GM12873 (cell line): Measurements from ENCODE around the gene VSIR.

ENCODE experiments used
- TF ChIP-seq, protein P1 (sequence below): IDR thresholded peaks from 2 replicates; pipeline ENCODE4 v1.5.1; 2012; ENCODE audit warnings: low read depth, mild to moderate bottlenecking, moderate library complexity, low read length, control low read depth; ENCODE audit not compliant: insufficient read depth; ENCODE audit errors: missing control alignments

The VSIR gene

DNA sequence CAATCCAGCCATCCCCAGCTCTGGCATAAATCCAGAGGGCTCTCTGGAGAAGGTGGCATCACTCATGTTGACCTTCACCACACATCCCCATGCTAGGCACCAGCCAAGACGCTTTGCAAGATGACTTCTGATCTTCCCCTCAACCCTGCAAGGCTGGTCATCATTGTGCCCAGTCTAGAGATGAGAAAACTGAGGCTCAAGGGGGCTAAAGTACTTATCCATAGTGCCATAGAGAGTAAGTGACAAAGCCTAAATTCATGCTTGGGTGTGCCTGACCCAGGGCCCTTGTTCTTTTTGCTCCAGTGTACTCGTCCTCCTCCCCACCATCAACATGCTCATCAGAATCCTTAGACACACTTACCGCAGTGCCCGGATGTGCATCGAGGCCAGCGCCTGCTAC lies 52.0 kb downstream of the VSIR start:
- TF ChIP-seq, protein P1, sequence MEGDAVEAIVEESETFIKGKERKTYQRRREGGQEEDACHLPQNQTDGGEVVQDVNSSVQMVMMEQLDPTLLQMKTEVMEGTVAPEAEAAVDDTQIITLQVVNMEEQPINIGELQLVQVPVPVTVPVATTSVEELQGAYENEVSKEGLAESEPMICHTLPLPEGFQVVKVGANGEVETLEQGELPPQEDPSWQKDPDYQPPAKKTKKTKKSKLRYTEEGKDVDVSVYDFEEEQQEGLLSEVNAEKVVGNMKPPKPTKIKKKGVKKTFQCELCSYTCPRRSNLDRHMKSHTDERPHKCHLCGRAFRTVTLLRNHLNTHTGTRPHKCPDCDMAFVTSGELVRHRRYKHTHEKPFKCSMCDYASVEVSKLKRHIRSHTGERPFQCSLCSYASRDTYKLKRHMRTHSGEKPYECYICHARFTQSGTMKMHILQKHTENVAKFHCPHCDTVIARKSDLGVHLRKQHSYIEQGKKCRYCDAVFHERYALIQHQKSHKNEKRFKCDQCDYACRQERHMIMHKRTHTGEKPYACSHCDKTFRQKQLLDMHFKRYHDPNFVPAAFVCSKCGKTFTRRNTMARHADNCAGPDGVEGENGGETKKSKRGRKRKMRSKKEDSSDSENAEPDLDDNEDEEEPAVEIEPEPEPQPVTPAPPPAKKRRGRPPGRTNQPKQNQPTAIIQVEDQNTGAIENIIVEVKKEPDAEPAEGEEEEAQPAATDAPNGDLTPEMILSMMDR: no peak

DNA sequence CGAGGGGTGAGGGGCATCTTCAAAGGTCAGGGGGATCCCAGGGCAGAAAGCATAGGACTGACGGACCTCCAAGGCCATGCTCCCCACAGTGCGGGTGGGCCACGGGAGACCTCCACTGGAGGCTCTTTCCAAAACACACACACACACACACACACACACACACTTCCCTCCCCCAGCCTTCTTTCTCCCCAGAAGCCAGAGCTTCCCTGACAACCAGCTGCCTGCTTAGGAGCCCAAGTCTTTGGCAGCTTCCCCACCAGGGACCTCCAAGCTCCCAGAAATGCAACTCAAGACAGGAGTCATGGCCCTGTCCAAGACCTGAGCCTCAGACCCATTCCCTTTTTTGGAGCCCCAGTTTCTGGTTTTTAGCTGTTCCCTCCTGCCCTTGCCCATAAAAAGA lies 53.0 kb downstream of the VSIR start:
- TF ChIP-seq, protein P1: no peak

DNA sequence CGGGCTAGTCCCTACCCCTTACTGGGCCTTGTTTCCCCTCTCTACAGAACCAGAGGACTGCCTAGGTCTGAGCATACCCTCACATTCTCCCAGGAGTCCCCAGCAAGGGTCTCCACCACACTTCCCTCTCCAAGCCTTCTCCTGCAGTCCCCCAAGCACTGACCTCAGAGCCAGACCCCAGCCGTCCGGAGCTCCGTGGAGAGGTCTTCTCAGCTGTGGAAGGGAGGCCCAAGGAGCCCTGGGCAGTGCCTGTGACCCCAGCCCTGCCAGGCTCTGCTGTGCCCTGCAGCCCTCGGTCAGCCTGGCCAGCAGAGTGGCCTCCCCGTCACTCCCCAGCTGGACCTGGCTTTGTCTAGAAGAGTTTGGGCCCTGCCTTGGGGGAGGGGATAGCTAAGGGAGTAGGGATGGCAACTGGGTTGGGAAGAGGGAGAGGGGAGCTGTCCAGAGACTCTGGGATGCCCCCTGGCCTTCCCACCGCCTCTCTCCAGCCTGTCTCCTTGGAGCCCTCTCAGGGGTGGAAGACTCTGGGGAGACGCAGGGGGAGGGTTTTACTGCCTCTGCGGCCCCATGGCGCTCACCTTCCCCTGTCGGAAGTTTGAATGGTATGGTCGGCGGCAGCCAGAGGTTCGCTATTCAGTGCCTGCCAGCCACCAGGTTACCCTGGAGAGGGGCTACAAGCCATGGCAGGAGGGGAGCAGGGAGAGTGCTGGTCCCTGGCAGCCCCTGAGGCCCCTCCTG lies 53.7 kb downstream of the VSIR start, which contains the start of gene C10orf105:
Gene C10orf105, minus strand, starts transcription at position 315 of the 738 bp plus-strand sequence. CDS start 3,441 bp downstream, outside the sequence.
- TF ChIP-seq, protein P1: no peak

DNA sequence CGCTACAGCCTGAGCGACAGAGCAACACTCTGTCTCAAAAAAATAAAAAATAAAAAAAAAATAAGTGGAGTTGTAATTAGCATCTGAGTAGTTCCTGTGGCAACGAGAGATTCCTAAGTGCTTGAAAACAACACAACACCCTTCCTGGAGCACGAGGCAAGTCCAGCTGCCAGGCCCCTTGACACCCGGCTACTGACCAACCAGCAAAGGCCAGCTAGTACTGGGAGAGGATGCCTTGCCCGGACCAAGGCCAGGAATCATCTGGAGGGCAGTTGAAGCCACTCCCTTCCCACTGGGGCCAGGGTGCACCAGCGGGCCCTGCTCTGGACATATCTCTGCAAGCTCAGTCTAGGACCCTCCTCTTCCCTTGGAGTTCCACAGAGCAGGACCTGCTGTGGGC lies 54.3 kb downstream of the VSIR start:
- TF ChIP-seq, protein P1: no peak

DNA sequence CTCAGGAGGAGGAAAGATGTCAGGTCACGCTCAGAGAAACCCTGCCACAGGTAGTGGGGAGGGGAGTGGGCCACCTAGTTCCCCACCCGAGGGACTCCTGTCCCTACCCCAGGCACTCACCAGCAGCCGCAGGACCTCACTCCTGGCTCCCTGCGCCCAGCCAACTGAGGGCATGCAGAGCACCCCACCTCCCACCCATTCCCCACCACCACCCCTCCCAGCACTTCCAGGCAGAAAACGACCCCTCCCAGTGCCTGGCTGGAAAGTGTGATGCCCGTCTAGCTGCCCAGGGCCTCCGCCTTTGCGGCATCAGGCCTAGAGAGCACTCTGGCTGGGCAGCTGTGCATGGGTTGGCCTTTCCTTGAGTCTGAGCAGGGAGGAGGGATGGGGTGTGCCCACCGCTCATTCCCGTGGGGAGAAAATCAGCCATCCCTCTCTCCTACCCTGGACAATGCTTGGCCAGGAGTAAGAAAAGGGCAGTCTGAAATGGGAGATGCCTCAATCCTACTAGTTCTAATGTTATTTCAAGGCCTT lies 55.1 kb downstream of the VSIR start:
- TF ChIP-seq, protein P1: no peak

DNA sequence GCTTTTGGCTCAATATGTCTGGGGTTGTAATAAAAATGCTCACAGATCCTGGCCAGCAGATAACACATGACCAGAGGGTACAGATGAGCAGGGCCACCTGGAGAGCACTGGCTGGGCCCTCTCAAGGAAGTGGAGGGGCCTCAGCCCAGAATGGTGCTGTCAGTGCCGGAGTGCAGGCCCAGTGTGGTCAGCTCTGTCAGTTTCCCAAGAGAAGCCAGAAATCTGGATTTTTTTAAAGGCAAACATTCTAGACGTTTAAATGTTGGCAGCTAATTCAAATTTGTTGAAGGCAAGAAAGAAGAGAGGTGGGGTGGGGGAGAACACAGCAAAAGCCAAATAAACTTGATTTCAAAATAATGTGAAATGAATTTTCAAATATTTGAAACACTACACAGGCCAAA lies 55.8 kb downstream of the VSIR start:
- TF ChIP-seq, protein P1: no peak

DNA sequence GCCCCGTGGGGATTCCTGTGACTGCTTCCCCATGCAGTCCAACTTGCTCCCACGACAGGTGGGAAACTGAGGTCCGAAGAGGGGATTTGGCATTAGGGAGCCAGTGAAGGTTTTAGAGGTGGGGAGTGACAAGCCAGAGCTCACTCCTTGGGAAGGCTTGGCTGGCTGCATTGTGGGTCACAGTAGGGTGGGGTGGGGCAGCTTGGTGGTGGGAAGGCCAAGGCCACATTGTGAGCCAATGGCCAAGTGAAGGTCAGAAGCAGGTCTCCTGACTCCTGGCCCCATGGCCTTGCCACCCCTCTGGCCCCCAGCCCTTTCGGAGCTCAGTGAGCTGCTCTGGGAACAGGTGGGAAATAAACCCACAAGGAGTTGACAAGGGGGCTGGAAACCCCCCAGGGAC lies 56.3 kb downstream of the VSIR start:
- TF ChIP-seq, protein P1: no peak
